Activated T-cell treated with anti-CD3 and anti-CD28 coated beads, Interleukin-2, amount 50 U/mL, for 1 hour (primary cell): ENCODE results near the gene PGAM5.
"Not testable (repeated sequence)": the region's sequence is repeated elsewhere in the genome, so short reads cannot be mapped to it uniquely, and the experiment has no call there.

Experiments used
- DNase-seq: peaks from one replicate; pipeline ENCODE4 v3.0.0-alpha.2; 2020

PGAM5 gene

GRCh38 chr12:132689227-132689626 lies 21.4 kb upstream of the PGAM5 start:
- DNase-seq: no peak

DNA sequence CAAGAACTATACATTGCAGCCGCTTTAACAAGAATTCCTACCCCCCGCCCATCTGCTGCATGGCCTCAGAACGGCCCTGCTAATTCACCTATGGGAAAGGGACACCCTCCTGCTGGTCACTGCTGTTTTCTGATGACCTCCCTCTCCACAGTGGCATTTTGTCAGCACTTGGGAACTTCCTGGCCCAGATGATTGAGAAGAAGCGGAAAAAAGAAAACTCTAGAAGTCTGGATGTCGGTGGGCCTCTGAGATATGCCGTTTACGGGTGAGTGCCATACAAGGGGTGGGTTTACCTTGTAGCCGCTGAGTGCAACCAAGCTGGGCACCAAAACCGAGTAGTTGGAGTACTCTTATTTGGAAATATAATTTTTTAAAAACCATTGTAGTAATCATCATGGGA lies 20.5 kb upstream of the PGAM5 start:
- DNase-seq: no peak

DNA sequence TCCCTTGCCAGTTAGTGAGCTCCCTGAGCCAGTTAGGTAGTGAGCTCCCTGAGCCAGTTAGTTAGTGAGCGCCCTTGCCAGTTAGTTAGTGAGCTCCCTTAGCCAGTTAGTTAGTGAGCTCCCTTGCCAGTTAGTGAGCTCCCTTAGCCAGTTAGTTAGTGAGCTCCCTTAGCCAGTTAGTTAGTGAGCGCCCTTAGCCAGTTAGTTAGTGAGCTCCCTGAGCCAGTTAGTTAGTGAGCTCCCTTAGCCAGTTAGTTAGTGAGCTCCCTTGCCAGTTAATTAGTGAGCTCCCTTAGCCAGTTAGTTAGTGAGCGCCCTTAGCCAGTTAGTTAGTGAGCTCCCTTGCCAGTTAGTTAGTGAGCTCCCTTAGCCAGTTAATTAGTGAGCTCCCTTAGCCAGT lies 18.6 kb upstream of the PGAM5 start:
- not testable (repeated sequence) for DNase-seq

GRCh38 chr12:132694888-132695287 lies 15.8 kb upstream of the PGAM5 start:
- not testable (repeated sequence) for DNase-seq

DNA sequence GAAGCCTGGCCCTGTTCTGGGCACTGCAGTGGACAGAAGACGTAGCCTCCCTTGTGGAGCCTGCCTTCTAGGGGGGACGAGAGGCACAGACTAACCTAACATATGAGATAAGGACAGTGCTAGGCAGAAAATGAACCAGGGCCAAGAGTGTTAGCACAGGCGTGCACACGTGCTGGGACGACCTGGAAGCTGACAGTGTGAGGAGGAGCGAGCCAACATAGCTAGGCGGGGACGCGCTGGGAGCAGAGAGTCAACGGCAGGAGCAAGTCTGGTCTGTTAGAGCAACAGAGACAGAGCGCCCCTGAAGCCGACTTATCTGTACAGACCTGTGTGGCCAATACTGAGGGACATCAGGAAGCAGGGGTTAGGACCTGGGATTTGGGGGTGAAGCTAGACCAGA lies 15.2 kb upstream of the PGAM5 start:
- no peak for DNase-seq

- DNase-seq: no peak
These were observed 12.3 kb upstream of the PGAM5 start for GRCh38 chr12:132698341-132698740.

DNA sequence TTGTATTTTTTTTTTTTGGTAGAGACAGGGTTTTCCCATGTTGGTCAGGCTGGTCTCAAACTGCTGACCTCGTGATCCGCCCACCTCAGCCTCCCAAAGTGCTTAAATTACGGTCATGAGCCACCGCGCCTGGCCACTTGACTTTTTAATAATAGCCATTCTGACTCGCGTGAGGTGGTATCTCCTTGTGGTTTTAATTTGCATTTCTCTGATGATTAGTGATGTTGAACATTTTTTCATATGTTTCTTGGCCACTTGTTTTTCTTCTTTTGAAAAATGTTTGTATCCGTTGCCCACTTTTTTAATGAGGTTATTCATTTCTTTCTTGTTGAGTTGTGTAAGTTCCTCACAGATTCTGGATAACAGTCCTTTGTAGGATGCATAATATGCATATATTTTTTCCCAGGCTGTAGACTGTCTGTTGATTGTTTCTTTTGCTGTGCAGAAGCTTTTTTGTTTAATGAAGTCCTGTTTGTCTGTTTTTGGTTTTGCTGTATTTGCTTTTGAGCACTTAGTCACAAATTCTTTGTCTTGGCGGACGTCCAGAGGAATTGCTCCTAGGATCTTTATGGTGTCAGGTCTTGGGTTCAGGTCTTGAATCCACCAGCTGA lies 10.3 kb upstream of the PGAM5 start:
- DNase-seq: no peak

GRCh38 chr12:132702640-132703039 lies 8.0 kb upstream of the PGAM5 start:
- no peak for DNase-seq

GRCh38 chr12:132703641-132704040 lies 7.0 kb upstream of the PGAM5 start:
- DNase-seq: no peak

GRCh38 chr12:132707241-132707640 lies 3.4 kb upstream of the PGAM5 start:
- DNase-seq: no peak

DNA sequence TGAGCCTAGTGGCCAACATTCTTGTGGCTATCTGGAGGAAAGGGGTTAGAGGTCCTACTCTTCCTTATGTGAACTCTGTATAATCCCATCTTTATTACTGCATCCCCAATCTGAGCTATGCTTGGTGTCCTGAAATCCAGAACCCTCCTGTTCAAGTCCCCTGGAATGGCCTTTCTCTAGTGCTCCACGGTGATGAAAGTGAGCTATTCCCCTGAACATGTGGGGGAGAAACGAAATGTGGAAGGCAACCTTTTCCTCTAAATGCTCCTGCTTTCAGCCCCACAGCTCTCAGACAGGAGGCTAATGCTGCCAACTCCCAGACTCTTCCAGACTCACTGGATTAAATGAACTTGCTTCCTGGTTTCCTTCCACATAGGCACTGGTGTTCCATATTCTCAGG lies 2.5 kb upstream of the PGAM5 start:
- no peak for DNase-seq

- DNase-seq: no peak
These were observed 618 bp upstream of the PGAM5 start for GRCh38 chr12:132710043-132710404.

DNA sequence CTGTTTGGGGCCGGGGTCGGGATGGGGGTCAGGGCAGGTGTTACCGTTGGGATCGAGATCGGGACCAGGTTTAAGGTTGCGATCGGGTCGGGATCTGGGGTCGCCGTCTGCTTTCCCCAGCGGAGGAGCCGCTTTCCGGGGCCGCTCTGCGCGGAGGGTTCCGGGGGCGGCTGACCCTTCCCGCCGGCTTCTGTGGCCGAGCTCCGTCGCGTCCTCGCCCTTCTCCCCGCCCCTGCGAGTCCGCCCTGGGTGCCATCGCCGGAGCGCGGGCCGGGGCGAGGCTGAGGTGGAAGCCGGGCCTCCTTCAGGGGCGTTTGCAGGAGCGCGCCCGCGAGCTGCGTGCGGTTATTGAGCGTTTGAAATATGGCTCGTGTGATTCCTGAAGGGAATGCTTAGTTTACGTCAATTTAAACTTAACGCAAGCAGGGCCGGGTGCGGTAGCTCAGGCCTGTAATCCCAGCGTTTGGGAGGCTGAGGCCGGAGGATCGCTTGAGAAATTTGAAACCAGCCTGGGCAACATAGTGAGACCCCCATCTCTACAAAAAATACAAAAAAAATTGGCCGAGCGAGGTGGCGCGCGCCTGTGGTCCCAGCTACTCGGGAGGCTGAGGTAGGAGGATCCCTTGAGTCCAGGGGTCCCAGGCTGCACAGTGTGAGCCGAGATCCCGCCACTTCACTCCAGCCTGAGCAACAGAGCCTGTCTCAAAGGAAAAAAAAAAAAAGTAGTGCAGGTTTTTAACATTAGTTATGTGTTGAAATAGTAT lies 620 bp downstream of the PGAM5 start:
- DNase-seq: no peak

DNA sequence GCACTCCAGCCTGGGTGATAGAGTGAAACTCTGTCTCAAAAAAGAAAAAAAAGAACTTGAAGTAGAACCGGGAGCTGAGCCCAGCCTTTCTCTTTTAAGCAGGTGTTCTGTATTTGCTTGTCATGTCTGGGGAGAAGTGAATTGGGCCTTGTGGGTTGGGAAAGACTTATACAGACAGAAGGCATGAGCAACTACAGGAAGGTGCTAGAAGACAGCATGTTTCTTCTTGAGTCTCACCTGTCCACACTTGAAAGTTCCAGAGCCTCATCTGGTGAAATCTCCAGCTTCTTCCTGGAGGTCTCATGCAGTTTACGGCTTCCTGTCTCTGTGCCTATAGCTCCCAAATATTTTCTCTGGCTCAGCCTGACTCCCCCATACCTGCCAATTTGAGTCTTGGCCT lies 2.5 kb downstream of the PGAM5 start:
- DNase-seq: no peak

- no peak for DNase-seq
These were observed 5.2 kb downstream of the PGAM5 start for GRCh38 chr12:132715874-132716273.

GRCh38 chr12:132716356-132716755 lies 5.7 kb downstream of the PGAM5 start:
- DNase-seq: no peak

DNA sequence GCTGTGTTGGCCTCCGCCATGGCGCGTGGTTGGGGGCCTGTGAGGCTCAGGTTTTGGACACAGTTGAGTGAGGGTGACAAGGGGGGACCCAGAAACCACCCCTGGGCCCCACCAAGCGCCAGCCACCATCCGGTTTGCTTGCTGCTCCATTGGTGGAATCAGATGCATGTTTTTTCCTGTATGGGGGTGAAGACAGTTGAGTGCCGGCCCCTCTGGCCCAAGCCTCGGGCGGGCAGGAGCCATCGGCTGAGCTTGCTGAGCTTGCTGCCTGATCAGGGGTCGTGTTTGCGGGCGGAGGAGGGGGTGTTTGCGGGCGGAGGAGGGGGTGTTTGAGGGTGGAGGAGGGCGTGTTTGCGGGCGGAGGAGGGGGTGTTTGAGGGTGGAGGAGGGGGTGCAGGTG lies 6.4 kb downstream of the PGAM5 start:
- no peak for DNase-seq

GRCh38 chr12:132717531-132718387 lies 7.1 kb downstream of the PGAM5 start:
- DNase-seq: no peak

GRCh38 chr12:132718644-132719043 lies 8.0 kb downstream of the PGAM5 start:
- no peak for DNase-seq

- no peak for DNase-seq
These were observed 8.7 kb downstream of the PGAM5 start for GRCh38 chr12:132719141-132719953.

DNA sequence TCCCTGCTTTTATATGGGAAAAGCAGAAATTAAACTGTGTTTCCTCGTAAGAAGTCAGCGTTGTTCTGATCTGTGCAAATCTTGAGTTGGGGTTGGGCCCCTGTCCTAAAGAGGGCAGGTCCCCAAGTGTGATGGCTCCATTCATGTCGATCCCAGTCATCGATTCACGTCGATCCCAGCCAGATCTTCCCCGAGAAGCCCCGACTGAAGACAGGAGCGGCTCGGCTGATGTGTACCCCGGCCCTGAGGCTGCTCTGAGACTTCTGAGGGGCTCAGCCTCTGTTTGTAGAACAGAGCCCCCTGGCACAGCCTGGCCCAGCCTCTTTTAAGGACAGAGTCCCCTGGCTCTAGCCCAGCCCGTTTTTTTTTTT lies 9.3 kb downstream of the PGAM5 start:
- DNase-seq: no peak

DNA sequence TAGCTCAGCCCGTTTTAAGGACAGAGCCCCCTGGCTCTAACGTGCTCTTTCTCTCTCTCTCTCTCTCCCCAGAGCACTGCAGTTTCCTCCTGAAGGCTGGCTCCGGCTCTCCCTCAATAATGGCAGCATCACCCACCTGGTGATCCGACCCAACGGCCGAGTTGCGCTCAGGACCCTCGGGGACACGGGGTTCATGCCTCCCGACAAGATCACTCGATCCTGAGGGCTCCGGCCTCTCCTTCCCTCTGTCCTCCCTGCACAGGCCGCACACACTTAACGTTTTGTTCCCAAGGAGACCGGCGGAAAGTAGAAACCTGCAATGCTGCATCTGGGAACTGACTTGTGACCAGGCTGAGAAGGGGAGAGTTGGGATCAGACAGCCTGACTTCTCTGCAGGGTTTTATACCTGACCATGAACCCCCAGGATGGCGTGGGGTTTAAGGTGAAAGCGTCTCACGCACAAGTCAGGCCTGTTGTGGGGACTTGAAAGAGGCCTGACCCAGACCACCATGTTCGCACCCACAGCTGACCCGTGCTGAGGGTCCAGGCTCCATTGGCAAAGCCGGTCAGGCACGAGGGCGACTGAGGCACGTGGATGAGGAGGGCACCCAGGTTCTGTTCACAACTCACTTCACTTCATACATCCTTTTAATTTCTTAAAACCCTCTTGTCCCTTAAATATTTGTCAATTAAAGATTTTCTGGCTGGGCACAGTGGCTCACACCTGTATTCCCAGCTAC lies 10.1 kb downstream of the PGAM5 start:
- DNase-seq: no peak
